ENCODE measurements around the gene ERVFRD-1. TPM values are rescaled to one million over a fixed set of nuclear protein-coding genes. Genes with fewer than 3 reads are reported as not detected.

ERVFRD-1 gene
- total RNA-seq, 1 donor, result not detected

- Histone ChIP-seq H3K4me1 (ENCODE audit: insufficient read depth, low read length) (peaks cover 8% of the 10 kb centered on the region), H4K20me1 (ENCODE audit: insufficient read depth, low read length) (no peaks in the 10 kb centered on the region), H3K36me3 (ENCODE audit: insufficient read depth, low read length) (no peaks in the 10 kb centered on the region), H3K4me2 (ENCODE audit: insufficient read depth, low read length) (no peak overlapping the region), H2AFZ (ENCODE audit: low read length) (no peak overlapping the region), H3K27me3 (ENCODE audit: insufficient read depth, low read length) (no peaks in the 10 kb centered on the region), H3K4me3 (ENCODE audit: insufficient read depth, low read length) (no peak overlapping the region), H3K27ac (ENCODE audit: low read depth, low read length) (no peak overlapping the region), H3K79me2 (ENCODE audit: insufficient read depth, low read length) (no peaks in the 10 kb centered on the region), H3K9me3 (ENCODE audit: low read depth, low read length) (no peaks in the 10 kb centered on the region)
- DNase-seq (ENCODE audit: insufficient read length, low spot score, missing footprints), result no peak
- no peak for TF ChIP-seq CTCF (IDR thresholded peaks at IDR 0.05; ENCODE audit: extremely low read depth, low read depth, low read length)
These were observed 34.7 kb upstream of the ERVFRD-1 start for GRCh38 chr6:11146117-11146826.

DNA sequence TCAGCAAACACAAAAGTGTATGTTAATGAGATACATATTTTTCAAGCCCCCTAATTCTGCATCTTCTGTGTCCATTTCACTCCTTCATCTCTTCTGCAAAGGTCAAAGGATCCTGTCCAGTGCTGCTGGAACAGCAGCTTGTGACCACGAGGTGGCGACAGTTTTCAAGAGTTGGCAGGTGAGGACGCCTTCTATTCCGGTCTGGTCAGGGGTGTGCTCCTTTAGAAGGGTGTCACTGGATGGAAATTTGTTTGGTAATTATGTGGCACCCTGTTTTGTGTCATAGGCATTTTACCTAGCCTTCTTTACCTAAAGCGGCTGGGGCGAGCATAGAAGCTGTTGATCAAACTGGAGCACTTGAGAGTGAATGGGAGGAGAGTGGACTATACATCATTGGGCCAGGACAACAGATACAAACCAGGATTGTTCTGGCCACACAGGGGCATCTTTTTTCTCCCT is 32.9 kb upstream of the ERVFRD-1 start:
- no peaks in the 10 kb centered on the region for H3K27me3 ChIP-seq (ENCODE audit: insufficient read depth, low read length)
- DNase-seq (ENCODE audit: insufficient read length, low spot score, missing footprints), result peak; percentile 79
- H3K36me3 ChIP-seq (ENCODE audit: insufficient read depth, low read length), result no peaks in the 10 kb centered on the region
- H3K9me3 ChIP-seq (ENCODE audit: low read depth, low read length), result no peaks in the 10 kb centered on the region
- no peak overlapping the region for H3K4me3 ChIP-seq (ENCODE audit: insufficient read depth, low read length)
- H3K79me2 ChIP-seq (ENCODE audit: insufficient read depth, low read length), result no peaks in the 10 kb centered on the region
- H3K4me1 ChIP-seq (ENCODE audit: insufficient read depth, low read length), result peaks cover 8% of the 10 kb centered on the region
- TF ChIP-seq CTCF (IDR thresholded peaks at IDR 0.05; ENCODE audit: extremely low read depth, low read depth, low read length), result peak; percentile 97
- H2AFZ ChIP-seq (ENCODE audit: low read length), result no peak overlapping the region
- no peaks in the 10 kb centered on the region for H4K20me1 ChIP-seq (ENCODE audit: insufficient read depth, low read length)
- H3K4me2 ChIP-seq (ENCODE audit: insufficient read depth, low read length), result no peak overlapping the region
- H3K27ac ChIP-seq (ENCODE audit: low read depth, low read length), result no peak overlapping the region

DNA sequence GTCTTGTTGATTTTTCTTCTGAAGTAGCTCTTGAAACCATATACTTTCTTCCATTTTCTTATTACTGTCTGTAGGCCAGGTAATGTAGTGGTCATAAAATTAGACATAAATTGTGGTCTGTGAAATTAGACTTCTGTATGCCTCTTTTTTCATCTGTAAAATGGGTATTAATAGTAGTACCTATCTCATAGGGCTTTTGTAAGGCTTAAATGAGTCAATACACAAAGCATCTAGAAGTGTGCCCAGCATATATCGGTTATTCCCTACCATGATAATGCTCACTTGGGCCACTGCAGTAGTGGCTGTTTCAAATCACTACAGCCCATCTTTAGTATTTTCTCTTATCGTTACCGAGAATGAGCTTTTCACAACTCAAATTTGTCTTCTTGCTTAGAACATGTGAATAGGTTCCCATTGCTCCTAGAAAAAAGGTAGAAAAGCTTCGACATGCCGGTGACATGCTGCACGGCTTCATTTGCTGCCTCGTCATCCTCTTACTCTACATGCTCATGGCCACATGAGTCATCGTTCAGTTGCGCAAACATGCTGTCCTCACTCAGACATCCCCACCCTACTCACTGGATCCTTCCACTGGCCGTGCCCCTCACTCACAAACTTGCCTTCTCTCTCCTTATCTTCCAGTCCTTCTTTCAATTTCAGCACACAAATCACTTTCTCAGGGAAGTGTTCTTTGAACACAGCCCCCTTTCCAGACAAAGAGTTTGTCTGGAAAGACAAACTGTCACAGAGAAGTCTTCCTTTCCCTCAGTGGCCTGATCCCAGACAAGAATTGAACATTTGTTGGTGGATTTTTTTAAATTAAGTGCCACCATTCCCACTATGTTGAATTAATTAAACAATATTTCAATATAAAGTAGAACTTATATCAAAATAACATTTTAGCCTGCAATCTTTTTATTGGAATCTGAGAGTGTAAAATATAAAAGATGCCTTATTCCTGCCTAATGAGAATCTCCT is 32.2 kb upstream of the ERVFRD-1 start:
- no peak for TF ChIP-seq CTCF (IDR thresholded peaks at IDR 0.05; ENCODE audit: extremely low read depth, low read depth, low read length)
- H3K79me2 ChIP-seq (ENCODE audit: insufficient read depth, low read length), result no peaks in the 10 kb centered on the region
- peak overlapping the region; percentile 44 for H2AFZ ChIP-seq (ENCODE audit: low read length)
- H3K4me2 ChIP-seq (ENCODE audit: insufficient read depth, low read length), result peak overlapping the region; percentile 26
- H3K4me3 ChIP-seq (ENCODE audit: insufficient read depth, low read length), result no peak overlapping the region
- H4K20me1 ChIP-seq (ENCODE audit: insufficient read depth, low read length), result no peaks in the 10 kb centered on the region
- no peaks in the 10 kb centered on the region for H3K27me3 ChIP-seq (ENCODE audit: insufficient read depth, low read length)
- H3K9me3 ChIP-seq (ENCODE audit: low read depth, low read length), result no peaks in the 10 kb centered on the region
- H3K27ac ChIP-seq (ENCODE audit: low read depth, low read length), result peak overlapping the region; percentile 55
- peak; percentile 82 for DNase-seq (ENCODE audit: insufficient read length, low spot score, missing footprints)
- H3K36me3 ChIP-seq (ENCODE audit: insufficient read depth, low read length), result no peaks in the 10 kb centered on the region
- peaks cover 8% of the 10 kb centered on the region for H3K4me1 ChIP-seq (ENCODE audit: insufficient read depth, low read length)
